Neuronal stem cell (in vitro differentiated cells): ENCODE data around the gene ADAMTS14.
A peak's percentile ranks its signal among the peaks of the same experiment; 100 is the strongest.

Experiments
- DNase-seq: peaks from one replicate; pipeline ENCODE4 v3.0.0-alpha.2; 2013; ENCODE audit warnings: low spot score
- H2AFZ ChIP-seq: one replicate; pipeline ENCODE4 v1.6.1; 2013; ENCODE audit warnings: mild to moderate bottlenecking, low read length, inconsistent platforms
- H2AK5ac ChIP-seq: 2 replicates; pipeline ENCODE4 v1.6.1; 2013; ENCODE audit warnings: low read depth, mild to moderate bottlenecking, inconsistent platforms, low read length, moderate library complexity, mixed read lengths
- H2BK120ac ChIP-seq: 2 replicates; pipeline ENCODE4 v1.6.1; 2013; ENCODE audit warnings: low read depth, mild to moderate bottlenecking, inconsistent platforms, low read length, moderate library complexity, mixed read lengths
- H2BK12ac ChIP-seq: one replicate; pipeline ENCODE4 v1.6.1; 2013; ENCODE audit warnings: low read length, inconsistent platforms
- H2BK15ac ChIP-seq: 2 replicates; pipeline ENCODE4 v1.6.1; 2013; ENCODE audit warnings: mild to moderate bottlenecking, low read length, inconsistent platforms, mixed read lengths
- H2BK5ac ChIP-seq: one replicate; pipeline ENCODE4 v1.6.1; 2013; ENCODE audit warnings: inconsistent platforms, mild to moderate bottlenecking, low read length, moderate library complexity
- H3K14ac ChIP-seq: one replicate; pipeline ENCODE4 v1.6.1; 2013; ENCODE audit warnings: low read length, inconsistent platforms
- H3K18ac ChIP-seq: 2 replicates; pipeline ENCODE4 v1.6.1; 2013; ENCODE audit warnings: low read length, inconsistent platforms
- H3K23ac ChIP-seq: 2 replicates; pipeline ENCODE4 v1.6.1; 2013; ENCODE audit warnings: low read depth, mild to moderate bottlenecking, mixed read lengths, low read length, inconsistent platforms; ENCODE audit not compliant: poor library complexity
- H3K27ac ChIP-seq: replicated peaks from 3 replicates; pipeline ENCODE4 v1.5.1; 2013; ENCODE audit warnings: low read length, inconsistent platforms
- H3K27me3 ChIP-seq, 3 experiments: 2 replicates each; pipeline ENCODE4 v1.6.1; 2013; ENCODE audit warnings: low read length in 3 of 3, mild to moderate bottlenecking in 2 of 3, inconsistent platforms in 1 of 3, low read depth in 1 of 3, mixed read lengths in 1 of 3, moderate library complexity in 1 of 3; ENCODE audit not compliant: control insufficient read depth in 3 of 3, insufficient read depth in 3 of 3
- H3K36me3 ChIP-seq, 2 donors: replicated peaks in 1 of 2; 2 replicates each; pipeline ENCODE4 v1.6.1; 2013; ENCODE audit warnings: low read length in 2 of 2; ENCODE audit not compliant: control insufficient read depth in 2 of 2, insufficient read depth in 2 of 2
- H3K4ac ChIP-seq: 2 replicates; pipeline ENCODE4 v1.6.1; 2013; ENCODE audit warnings: inconsistent platforms, mild to moderate bottlenecking, low read length, moderate library complexity
- H3K4me1 ChIP-seq, 2 donors: 1 replicate in 1 of 2; 2 replicates in 1 of 2; pipeline ENCODE4 v1.6.1; 2013; ENCODE audit warnings: low read length in 2 of 2, low read depth in 1 of 2; ENCODE audit not compliant: control insufficient read depth in 2 of 2, insufficient read depth in 1 of 2
- H3K4me2 ChIP-seq: one replicate; pipeline ENCODE4 v1.6.1; 2013; ENCODE audit warnings: mild to moderate bottlenecking, low read length, inconsistent platforms; ENCODE audit not compliant: insufficient read depth, poor library complexity, severe bottlenecking
- H3K4me3 ChIP-seq, 2 donors: 2 replicates each; pipeline ENCODE4 v1.5.1; 2013; ENCODE audit warnings: low read length in 2 of 2, mild to moderate bottlenecking in 2 of 2, inconsistent platforms in 1 of 2, moderate library complexity in 1 of 2
- H3K79me1 ChIP-seq: one replicate; pipeline ENCODE4 v1.6.1; 2013; ENCODE audit warnings: low read depth, mild to moderate bottlenecking, inconsistent platforms, low read length, moderate library complexity
- H3K9ac ChIP-seq: one replicate; pipeline ENCODE4 v1.6.1; 2013; ENCODE audit warnings: mild to moderate bottlenecking, low read depth, low read length, inconsistent platforms; ENCODE audit not compliant: poor library complexity
- H3K9me3 ChIP-seq, 2 donors: replicated peaks in 1 of 2; 2 replicates each; pipeline versions ENCODE3 to v1.6.1; 2013; ENCODE audit warnings: low read length in 2 of 2, mild to moderate bottlenecking in 2 of 2, inconsistent platforms in 1 of 2, low read depth in 1 of 2, mixed read lengths in 1 of 2, moderate library complexity in 1 of 2; ENCODE audit not compliant: control insufficient read depth in 2 of 2, insufficient read depth in 1 of 2
- H4K8ac ChIP-seq: one replicate; pipeline ENCODE4 v1.6.1; 2013; ENCODE audit warnings: low read depth, mild to moderate bottlenecking, inconsistent platforms, low read length, moderate library complexity
- H4K91ac ChIP-seq: one replicate; pipeline ENCODE4 v1.6.1; 2013; ENCODE audit warnings: low read length, low read depth, mild to moderate bottlenecking, inconsistent platforms; ENCODE audit not compliant: poor library complexity
- WGBS, 2 donors: extraction: QIAGEN DNeasy Blood & Tissue Kit; methylation state at CpG; one replicate each; pipeline ENCODE4 v1.1.7; 2013; ENCODE audit warnings: missing lambda C conversion rate in 2 of 2, mixed read lengths in 1 of 2; ENCODE audit not compliant: insufficient read length in 2 of 2, insufficient replicate concordance in 1 of 2; ENCODE audit errors: extremely low coverage in 2 of 2; 5-methylcytosine and 5-hydroxymethylcytosine counted together

Gene ADAMTS14

DNA sequence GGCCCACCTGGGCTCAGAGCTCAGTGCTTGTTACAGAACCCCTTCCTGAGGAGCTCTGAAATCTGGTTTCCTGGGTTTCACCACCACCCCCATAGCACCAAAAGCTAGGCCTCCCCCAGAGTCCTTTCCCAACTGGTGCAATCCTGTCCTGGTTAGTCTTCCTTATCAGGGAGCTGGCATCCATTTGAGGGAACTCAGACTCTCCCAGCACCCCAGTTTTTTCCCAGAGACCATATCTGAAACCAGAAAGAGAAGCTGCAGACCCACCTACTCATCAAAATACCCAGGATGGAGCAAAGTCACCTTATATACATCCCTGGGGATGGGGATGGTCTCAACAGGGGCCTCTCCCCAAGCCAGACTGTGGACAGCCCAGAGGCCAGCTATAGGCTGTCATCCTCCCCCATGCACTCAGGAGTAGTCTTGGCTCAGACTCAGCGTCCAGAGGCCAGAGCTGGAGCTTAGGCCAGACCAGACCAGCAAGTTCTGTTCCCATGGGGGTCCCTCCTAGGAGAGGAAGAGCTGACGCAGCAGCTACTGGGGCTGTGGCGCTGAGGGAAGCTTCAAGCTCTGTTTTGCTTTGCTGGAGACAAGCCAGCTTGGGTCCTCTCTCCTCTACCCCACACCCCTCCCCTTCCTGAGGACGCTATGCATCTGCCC lies 109.9 kb downstream of the ADAMTS14 start:
- no peak overlapping the region for H2AK5ac ChIP-seq
- H3K9ac ChIP-seq = no peak overlapping the region
- peak overlapping the region; percentile 67 for H3K18ac ChIP-seq
- H2BK120ac ChIP-seq = peak overlapping the region; percentile 64
- H3K27ac ChIP-seq = no peak overlapping the region
- no peak for DNase-seq
- no peak overlapping the region for H4K91ac ChIP-seq
- WGBS, 2 donors = no CpG with 5 or more reads among the region's 4 CpGs
- H4K8ac ChIP-seq = no peak overlapping the region
- no peak overlapping the region for H2BK15ac ChIP-seq
- H3K27me3 ChIP-seq = peaks cover 0 to 56% (median 0%) of the 10 kb centered on the region in 3 experiments
- H2AFZ ChIP-seq = no peak overlapping the region
- H3K4me3 ChIP-seq = no peak overlapping the region
- H3K4ac ChIP-seq = no peak overlapping the region
- H3K9me3 ChIP-seq = no peaks in the 10 kb centered on the region
- H2BK5ac ChIP-seq = peak overlapping the region; percentile 26
- no peak overlapping the region for H3K23ac ChIP-seq
- no peak overlapping the region for H3K4me2 ChIP-seq
- peaks cover 0 to 7% of the 10 kb centered on the region in 2 donors for H3K4me1 ChIP-seq
- no peaks in the 10 kb centered on the region for H3K36me3 ChIP-seq
- H2BK12ac ChIP-seq = no peak overlapping the region
- H3K14ac ChIP-seq = peak overlapping the region; percentile 31
- H3K79me1 ChIP-seq = no peaks in the 10 kb centered on the region

GRCh38 chr10:70782746-70783680 lies 110.7 kb downstream of the ADAMTS14 start:
- H2BK120ac ChIP-seq = no peak overlapping the region
- peak overlapping the region; percentile 49 for H3K18ac ChIP-seq
- no peak overlapping the region for H3K27ac ChIP-seq
- H2BK15ac ChIP-seq = no peak overlapping the region
- H4K8ac ChIP-seq = no peak overlapping the region
- H3K4me1 ChIP-seq = peaks cover 0 to 6% of the 10 kb centered on the region in 2 donors
- no peak overlapping the region for H3K9ac ChIP-seq
- H3K4me3 ChIP-seq = no peak overlapping the region
- H3K36me3 ChIP-seq = no peaks in the 10 kb centered on the region
- no peak overlapping the region for H4K91ac ChIP-seq
- H3K14ac ChIP-seq = peak overlapping the region; percentile 31
- no peak overlapping the region for H3K23ac ChIP-seq
- no CpG with 5 or more reads among the region's 11 CpGs for WGBS, 2 donors
- H3K4me2 ChIP-seq = no peak overlapping the region
- no peaks in the 10 kb centered on the region for H3K9me3 ChIP-seq
- no peak for DNase-seq
- H2BK12ac ChIP-seq = no peak overlapping the region
- peak overlapping the region; percentile 26 for H2BK5ac ChIP-seq
- no peak overlapping the region for H3K4ac ChIP-seq
- H3K27me3 ChIP-seq = peaks cover 0 to 54% (median 0%) of the 10 kb centered on the region in 3 experiments
- no peaks in the 10 kb centered on the region for H3K79me1 ChIP-seq
- no peak overlapping the region for H2AK5ac ChIP-seq
- H2AFZ ChIP-seq = no peak overlapping the region

GRCh38 chr10:70784016-70784415 lies 111.7 kb downstream of the ADAMTS14 start:
- H3K18ac ChIP-seq = no peak overlapping the region
- no peak overlapping the region for H3K9ac ChIP-seq
- H3K23ac ChIP-seq = no peak overlapping the region
- no peak overlapping the region for H2BK5ac ChIP-seq
- H2BK15ac ChIP-seq = no peak overlapping the region
- no peak overlapping the region for H3K4me3 ChIP-seq
- no peak overlapping the region for H4K8ac ChIP-seq
- no peak overlapping the region for H4K91ac ChIP-seq
- H3K14ac ChIP-seq = no peak overlapping the region
- H3K36me3 ChIP-seq = no peaks in the 10 kb centered on the region
- no peak overlapping the region for H3K4ac ChIP-seq
- no peak overlapping the region for H2AK5ac ChIP-seq
- no peak overlapping the region for H3K27ac ChIP-seq
- WGBS, 2 donors = no CpG with 5 or more reads among the region's 5 CpGs
- no peak overlapping the region for H2BK12ac ChIP-seq
- H3K79me1 ChIP-seq = no peaks in the 10 kb centered on the region
- no peak for DNase-seq
- H2AFZ ChIP-seq = no peak overlapping the region
- H3K4me2 ChIP-seq = no peak overlapping the region
- no peak overlapping the region for H2BK120ac ChIP-seq
- peaks cover 0 to 2% of the 10 kb centered on the region in 2 donors for H3K4me1 ChIP-seq
- H3K9me3 ChIP-seq = no peaks in the 10 kb centered on the region
- peaks cover 0 to 51% (median 0%) of the 10 kb centered on the region in 3 experiments for H3K27me3 ChIP-seq

- Histone ChIP-seq H3K9ac (no peak overlapping the region), H2AK5ac (no peak overlapping the region), H2BK15ac (no peak overlapping the region), H2BK12ac (no peak overlapping the region), H3K27me3 (peaks cover 0 to 47% (median 0%) of the 10 kb centered on the region in 3 experiments), H3K4ac (no peak overlapping the region), H3K4me1 (peaks cover 0 to 2% of the 10 kb centered on the region in 2 donors), H3K4me3 (no peak overlapping the region), H2AFZ (no peak overlapping the region), H2BK5ac (no peak overlapping the region), H3K27ac (no peak overlapping the region), H3K14ac (no peak overlapping the region), H3K9me3 (no peaks in the 10 kb centered on the region), H2BK120ac (no peak overlapping the region), H3K18ac (no peak overlapping the region), H4K91ac (no peak overlapping the region), H4K8ac (no peak overlapping the region), H3K36me3 (no peaks in the 10 kb centered on the region), H3K79me1 (no peaks in the 10 kb centered on the region), H3K23ac (no peak overlapping the region), H3K4me2 (no peak overlapping the region)
- WGBS, 2 donors = no CpG with 5 or more reads among the region's 2 CpGs
- DNase-seq = no peak
Observed at GRCh38 chr10:70784471-70784870, 112.2 kb downstream of the ADAMTS14 start.
